C4-2B (cell line): ENCODE results near the gene PTPDC1.

ENCODE experiments used
- ZFX ChIP-seq: fragments of 450-650 bp; IDR thresholded peaks from 2 replicates; pipeline ENCODE4 v1.6.1; 2017
- TF ChIP-seq, protein P1 (sequence below): fragments of 450-650 bp; conservative IDR thresholded peaks from 2 replicates; pipeline ENCODE4 v1.5.1; 2017; ENCODE audit warnings: mild to moderate bottlenecking

DNA sequence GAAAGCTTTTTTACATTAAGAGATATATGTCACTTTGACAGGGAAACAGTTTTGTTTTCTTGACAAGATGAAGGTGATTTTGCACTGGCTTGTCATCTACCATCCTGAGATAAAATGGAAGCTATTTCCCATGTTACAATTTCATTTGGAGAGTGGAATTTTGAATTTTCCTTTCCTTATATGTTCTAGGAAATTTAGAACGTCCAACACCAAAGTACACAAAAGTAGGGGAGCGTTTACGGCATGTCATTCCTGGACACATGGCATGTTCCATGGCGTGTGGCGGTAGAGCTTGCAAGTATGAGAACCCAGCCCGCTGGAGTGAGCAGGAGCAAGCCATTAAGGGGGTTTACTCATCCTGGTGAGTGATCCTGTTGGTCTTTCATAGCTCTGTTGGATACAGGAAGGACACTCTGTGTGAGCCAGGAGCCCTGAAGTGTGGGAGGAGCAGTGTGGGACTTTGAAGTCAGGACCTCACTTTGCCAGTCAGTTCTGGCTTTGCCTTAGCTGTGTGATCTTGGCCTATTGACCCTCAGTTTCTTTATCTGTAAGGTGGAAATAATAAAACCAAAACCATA is 887 bp downstream of the PTPDC1 start:
- TF ChIP-seq, protein P1, sequence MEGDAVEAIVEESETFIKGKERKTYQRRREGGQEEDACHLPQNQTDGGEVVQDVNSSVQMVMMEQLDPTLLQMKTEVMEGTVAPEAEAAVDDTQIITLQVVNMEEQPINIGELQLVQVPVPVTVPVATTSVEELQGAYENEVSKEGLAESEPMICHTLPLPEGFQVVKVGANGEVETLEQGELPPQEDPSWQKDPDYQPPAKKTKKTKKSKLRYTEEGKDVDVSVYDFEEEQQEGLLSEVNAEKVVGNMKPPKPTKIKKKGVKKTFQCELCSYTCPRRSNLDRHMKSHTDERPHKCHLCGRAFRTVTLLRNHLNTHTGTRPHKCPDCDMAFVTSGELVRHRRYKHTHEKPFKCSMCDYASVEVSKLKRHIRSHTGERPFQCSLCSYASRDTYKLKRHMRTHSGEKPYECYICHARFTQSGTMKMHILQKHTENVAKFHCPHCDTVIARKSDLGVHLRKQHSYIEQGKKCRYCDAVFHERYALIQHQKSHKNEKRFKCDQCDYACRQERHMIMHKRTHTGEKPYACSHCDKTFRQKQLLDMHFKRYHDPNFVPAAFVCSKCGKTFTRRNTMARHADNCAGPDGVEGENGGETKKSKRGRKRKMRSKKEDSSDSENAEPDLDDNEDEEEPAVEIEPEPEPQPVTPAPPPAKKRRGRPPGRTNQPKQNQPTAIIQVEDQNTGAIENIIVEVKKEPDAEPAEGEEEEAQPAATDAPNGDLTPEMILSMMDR, result no peak
- TF ChIP-seq ZFX, result no peak
